Tibial artery (tissue), 4 donors: ENCODE results near the gene THSD4.

Experiments
- DNase-seq, 2 donors: peaks; one replicate each; pipeline ENCODE4 v3.0.0-alpha.2; 2019
- H3K27ac ChIP-seq, 2 donors: fragments of 200-600 bp; sonication (generic) in 1 of 2; 1 replicate in 1 of 2; 2 replicates in 1 of 2; pipeline ENCODE4 v1.5.1; 2018 to 2019; ENCODE audit warnings: mild to moderate bottlenecking in 1 of 2
- H3K27me3 ChIP-seq, 2 donors: fragments of 200-600 bp; sonication (generic) in 1 of 2; one replicate each; pipeline versions ENCODE4 v1.5.1 to v1.6.0; 2016 to 2019
- H3K36me3 ChIP-seq, 3 donors: fragments of 200-600 bp; sonication (generic) in 2 of 3; one replicate each; pipeline ENCODE4 v1.5.1; 2016 to 2019; ENCODE audit warnings: mild to moderate bottlenecking in 2 of 3
- H3K4me1 ChIP-seq, 4 donors: fragments of 200-600 bp; sonication (generic) in 2 of 4; 1 replicate in 3 of 4; 2 replicates in 1 of 4; pipeline ENCODE4 v1.5.1; 2016 to 2019
- H3K4me3 ChIP-seq, 2 donors: fragments of 200-600 bp; sonication (generic) in 1 of 2; 1 replicate in 1 of 2; 2 replicates in 1 of 2; pipeline ENCODE4 v1.5.1; 2018 to 2019; ENCODE audit warnings: mild to moderate bottlenecking in 2 of 2
- H3K9me3 ChIP-seq, 3 donors: fragments of 200-600 bp; sonication (generic) in 1 of 3; one replicate each; pipeline ENCODE4 v1.5.1; 2016 to 2019
- CTCF ChIP-seq, 2 experiments: fragments of 200-600 bp in 1 of 2; fragments of 450-650 bp in 1 of 2; IDR thresholded peaks; one replicate each; pipeline ENCODE4 v1.5.1; 2017 to 2019; ENCODE audit warnings: antibody characterized with exemption in 2 of 2, mild to moderate bottlenecking in 1 of 2, moderate library complexity in 1 of 2
- intact Hi-C: fragments of 100-400 bp; cut with DNase I; formaldehyde crosslinking; loops from one replicate; pipeline ENCODE4 v1.15.0; 2023; ENCODE audit warnings: low total_unique reads

Gene THSD4

GRCh38 chr15:71679793-71680353 is 564.6 kb downstream of the THSD4 start:
- no peaks in the 10 kb centered on the region for H3K9me3 ChIP-seq
- DNase-seq = no peak
- H3K36me3 ChIP-seq = no peaks in the 10 kb centered on the region
- intact Hi-C loops = no loop called here
- no peak overlapping the region for H3K4me3 ChIP-seq
- peaks cover 0 to 23% (median 13%) of the 10 kb centered on the region in 4 donors for H3K4me1 ChIP-seq
- H3K27ac ChIP-seq = no peak overlapping the region
- H3K27me3 ChIP-seq = no peaks in the 10 kb centered on the region
- no peak for TF ChIP-seq CTCF (IDR thresholded peaks at IDR 0.05)

GRCh38 chr15:71682001-71682400 is 566.7 kb downstream of the THSD4 start:
- no peaks in the 10 kb centered on the region for H3K27me3 ChIP-seq
- peaks cover 0 to 18% (median 10%) of the 10 kb centered on the region in 4 donors for H3K4me1 ChIP-seq
- DNase-seq = no peak
- no peak overlapping the region for H3K27ac ChIP-seq
- H3K36me3 ChIP-seq = no peaks in the 10 kb centered on the region
- H3K4me3 ChIP-seq = no peak overlapping the region
- TF ChIP-seq CTCF (IDR thresholded peaks at IDR 0.05) = no peak
- H3K9me3 ChIP-seq = no peaks in the 10 kb centered on the region
- intact Hi-C loops = no loop called here

- no peaks in the 10 kb centered on the region for H3K36me3 ChIP-seq
- no peaks in the 10 kb centered on the region for H3K27me3 ChIP-seq
- intact Hi-C loops = no loop called here
- no peaks in the 10 kb centered on the region for H3K9me3 ChIP-seq
- H3K4me1 ChIP-seq = peaks cover 0 to 2% (median 0%) of the 10 kb centered on the region in 4 donors
- DNase-seq = no peak
- TF ChIP-seq CTCF (IDR thresholded peaks at IDR 0.05) = no peak
- H3K27ac ChIP-seq = no peak overlapping the region
- H3K4me3 ChIP-seq = no peak overlapping the region
Measured at GRCh38 chr15:71683411-71684274, 568.4 kb downstream of the THSD4 start.

- Histone ChIP-seq H3K4me3 (no peak overlapping the region), H3K9me3 (no peaks in the 10 kb centered on the region), H3K4me1 (no peaks in the 10 kb centered on the region), H3K36me3 (no peaks in the 10 kb centered on the region), H3K27ac (no peak overlapping the region), H3K27me3 (no peaks in the 10 kb centered on the region)
- no peak for TF ChIP-seq CTCF (IDR thresholded peaks at IDR 0.05)
- intact Hi-C loops = no loop called here
- DNase-seq = no peak
Measured at GRCh38 chr15:71685420-71685993, 570.2 kb downstream of the THSD4 start.

GRCh38 chr15:71686221-71687050 is 571.2 kb downstream of the THSD4 start:
- H3K4me3 ChIP-seq = no peak overlapping the region
- no peaks in the 10 kb centered on the region for H3K9me3 ChIP-seq
- no peak for DNase-seq
- H3K27ac ChIP-seq = no peak overlapping the region
- TF ChIP-seq CTCF (IDR thresholded peaks at IDR 0.05) = no peak
- peaks cover 0 to 7% (median 5%) of the 10 kb centered on the region in 4 donors for H3K4me1 ChIP-seq
- no peaks in the 10 kb centered on the region for H3K27me3 ChIP-seq
- H3K36me3 ChIP-seq = no peaks in the 10 kb centered on the region
- intact Hi-C loops = no loop called here
